Measurements from ENCODE around the gene CACNG3. TPM values are rescaled to one million over a fixed set of nuclear protein-coding genes. Genes with fewer than 3 reads are reported as not detected.
"Not testable (repeated sequence)": the region's sequence is repeated elsewhere in the genome, so short reads cannot be mapped to it uniquely, and the experiment has no call there.

Gene CACNG3
- total and polyA plus RNA-seq, 8 donors, result 0.09 TPM; not detected in 7

DNA sequence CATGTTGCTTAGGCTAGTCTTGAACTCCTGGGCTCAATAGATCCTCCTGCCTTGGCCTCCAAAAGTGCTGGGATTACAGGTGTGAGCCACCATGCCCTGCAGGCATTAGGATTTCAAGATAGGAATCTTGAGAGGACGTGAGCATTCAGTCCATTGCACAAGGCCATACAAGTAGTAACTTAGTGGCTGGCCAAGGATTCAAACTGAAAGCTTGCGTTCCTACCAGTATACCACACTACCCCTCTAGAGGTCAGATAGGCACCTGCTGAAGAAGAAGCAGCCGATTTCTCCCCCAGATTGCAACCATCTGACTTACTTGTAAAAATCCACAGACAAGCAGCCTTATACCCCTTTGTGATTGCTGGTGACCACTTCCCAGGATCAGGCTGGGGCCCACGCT lies 80.9 kb downstream of the CACNG3 start:
- no peaks in the 10 kb centered on the region for H3K27me3 ChIP-seq
- TF ChIP-seq, protein P1, sequence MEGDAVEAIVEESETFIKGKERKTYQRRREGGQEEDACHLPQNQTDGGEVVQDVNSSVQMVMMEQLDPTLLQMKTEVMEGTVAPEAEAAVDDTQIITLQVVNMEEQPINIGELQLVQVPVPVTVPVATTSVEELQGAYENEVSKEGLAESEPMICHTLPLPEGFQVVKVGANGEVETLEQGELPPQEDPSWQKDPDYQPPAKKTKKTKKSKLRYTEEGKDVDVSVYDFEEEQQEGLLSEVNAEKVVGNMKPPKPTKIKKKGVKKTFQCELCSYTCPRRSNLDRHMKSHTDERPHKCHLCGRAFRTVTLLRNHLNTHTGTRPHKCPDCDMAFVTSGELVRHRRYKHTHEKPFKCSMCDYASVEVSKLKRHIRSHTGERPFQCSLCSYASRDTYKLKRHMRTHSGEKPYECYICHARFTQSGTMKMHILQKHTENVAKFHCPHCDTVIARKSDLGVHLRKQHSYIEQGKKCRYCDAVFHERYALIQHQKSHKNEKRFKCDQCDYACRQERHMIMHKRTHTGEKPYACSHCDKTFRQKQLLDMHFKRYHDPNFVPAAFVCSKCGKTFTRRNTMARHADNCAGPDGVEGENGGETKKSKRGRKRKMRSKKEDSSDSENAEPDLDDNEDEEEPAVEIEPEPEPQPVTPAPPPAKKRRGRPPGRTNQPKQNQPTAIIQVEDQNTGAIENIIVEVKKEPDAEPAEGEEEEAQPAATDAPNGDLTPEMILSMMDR (IDR thresholded peaks at IDR 0.05), result no peak
- peaks cover 0 to 5% of the 10 kb centered on the region in 2 donors for H3K9me3 ChIP-seq
- H3K36me3 ChIP-seq, result no peaks in the 10 kb centered on the region
- no peak for DNase-seq
- H3K27ac ChIP-seq, result no peak overlapping the region
- no peak for ATAC-seq
- no peaks in the 10 kb centered on the region for H3K4me1 ChIP-seq
- no peak overlapping the region for H3K4me3 ChIP-seq
- intact Hi-C loops (cut with DNase I), result no loop called here

- intact Hi-C loops (cut with DNase I); H3K27ac ChIP-seq; H3K4me3 ChIP-seq; H3K9me3 ChIP-seq; H3K36me3 ChIP-seq; ATAC-seq; H3K27me3 ChIP-seq; H3K4me1 ChIP-seq: not testable (repeated sequence)
- peak in 1 of 4 donors; percentile 30 for DNase-seq
These were observed 87.7 kb downstream of the CACNG3 start for GRCh38 chr16:24343829-24344228.

GRCh38 chr16:24344784-24345183 lies 88.6 kb downstream of the CACNG3 start:
- no peak overlapping the region for H3K27ac ChIP-seq
- ATAC-seq (no peak), DNase-seq (no peak)
- no peaks in the 10 kb centered on the region for H3K4me1 ChIP-seq
- H3K36me3 ChIP-seq, result no peaks in the 10 kb centered on the region
- TF ChIP-seq, protein P1 (IDR thresholded peaks at IDR 0.05), result no peak
- no peak overlapping the region for H3K4me3 ChIP-seq
- no peaks in the 10 kb centered on the region for H3K9me3 ChIP-seq
- H3K27me3 ChIP-seq, result peaks cover 0 to 3% of the 10 kb centered on the region in 2 donors
- intact Hi-C loops (cut with DNase I), result no loop called here

DNA sequence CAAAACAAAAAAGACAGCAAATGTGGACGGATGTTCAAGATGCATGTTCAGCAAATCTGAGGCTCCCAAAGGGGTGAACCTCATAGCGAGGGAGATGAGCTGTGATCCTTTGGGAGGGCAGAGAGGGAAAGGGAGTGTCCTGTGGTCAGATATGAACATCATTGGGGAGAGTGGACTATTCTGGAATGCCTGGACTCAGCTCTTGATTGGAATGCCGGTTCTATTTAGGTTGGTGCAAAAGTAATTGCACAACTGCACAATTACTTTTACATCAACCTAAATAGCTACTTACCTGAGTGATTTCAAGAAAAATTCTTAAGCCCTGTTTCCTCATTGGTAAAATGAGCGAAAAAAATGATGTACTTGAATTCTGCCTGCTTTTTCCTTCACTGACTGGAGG lies 89.6 kb downstream of the CACNG3 start:
- Histone ChIP-seq H3K36me3 (no peaks in the 10 kb centered on the region), H3K27me3 (peaks cover 0 to 3% of the 10 kb centered on the region in 2 donors), H3K27ac (no peak overlapping the region), H3K9me3 (no peaks in the 10 kb centered on the region), H3K4me1 (no peaks in the 10 kb centered on the region), H3K4me3 (no peak overlapping the region)
- ATAC-seq (no peak), DNase-seq (no peak)
- intact Hi-C loops (cut with DNase I), result no loop called here
- TF ChIP-seq, protein P1 (IDR thresholded peaks at IDR 0.05), result no peak

GRCh38 chr16:24346734-24347133 lies 90.6 kb downstream of the CACNG3 start:
- Histone ChIP-seq H3K4me3 (no peak overlapping the region), H3K27ac (no peak overlapping the region), H3K27me3 (peaks cover 0 to 3% of the 10 kb centered on the region in 2 donors), H3K4me1 (no peaks in the 10 kb centered on the region), H3K9me3 (no peaks in the 10 kb centered on the region), H3K36me3 (no peaks in the 10 kb centered on the region)
- TF ChIP-seq, protein P1 (IDR thresholded peaks at IDR 0.05), result no peak
- DNase-seq (no peak), ATAC-seq (no peak)
- intact Hi-C loops (cut with DNase I), result no loop called here

DNA sequence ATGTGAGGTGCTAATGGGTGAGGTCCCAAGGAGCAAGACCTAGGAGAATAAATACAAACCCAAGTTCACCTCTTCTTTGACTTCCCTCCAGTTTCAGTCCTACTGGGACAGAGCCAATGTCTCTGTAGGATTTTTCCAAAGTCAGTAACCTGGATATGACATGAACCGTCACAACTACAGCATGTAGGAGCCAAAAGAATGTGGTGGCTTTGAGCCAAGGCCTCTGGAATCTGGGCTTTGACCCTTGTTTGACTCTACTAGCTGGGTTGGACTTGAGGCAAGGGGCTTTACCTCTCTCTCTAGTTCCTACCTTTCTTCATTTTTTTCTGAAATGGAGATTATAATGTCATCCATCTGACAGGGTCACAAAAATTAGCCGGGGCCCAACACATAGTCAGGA lies 91.4 kb downstream of the CACNG3 start:
- H3K27ac ChIP-seq, result no peak overlapping the region
- H3K9me3 ChIP-seq, result no peaks in the 10 kb centered on the region
- TF ChIP-seq, protein P1 (IDR thresholded peaks at IDR 0.05), result no peak
- no peak overlapping the region for H3K4me3 ChIP-seq
- intact Hi-C loops (cut with DNase I), result no loop called here
- H3K27me3 ChIP-seq, result peaks cover 0 to 3% of the 10 kb centered on the region in 2 donors
- H3K36me3 ChIP-seq, result no peaks in the 10 kb centered on the region
- ATAC-seq (no peak), DNase-seq (no peak)
- H3K4me1 ChIP-seq, result no peaks in the 10 kb centered on the region

All from left lung (tissue), 10 donors.